Activated T-cell treated with anti-CD3 and anti-CD28 coated beads, Interleukin-2, amount 50 U/mL, for 72 hours (primary cell): ENCODE data around the gene TRIM14. TPM values are rescaled to one million over a fixed set of nuclear protein-coding genes. Genes with fewer than 3 reads are reported as not detected.
"Not testable (repeated sequence)": the region's sequence is repeated elsewhere in the genome, so short reads cannot be mapped to it uniquely, and the experiment has no call there.

Experiments used
- ATAC-seq, 2 donors: fragments of 150-1000 bp; cut with Tn5 transposase; replicated peaks in 1 of 2; 2 replicates each; pipeline ENCODE4 v1.10.0; 2021; ENCODE audit warnings: moderate library complexity in 2 of 2, mild to moderate bottlenecking in 1 of 2
- DNase-seq, 2 donors: peaks; one replicate each; pipeline ENCODE4 v3.0.0; 2021 to 2022; ENCODE audit warnings: mixed read lengths in 1 of 2
- H3K27ac Mint-ChIP-seq: one replicate; pipeline ENCODE4 v1.8.0; 2022; ENCODE audit warnings: mild to moderate bottlenecking, moderate library complexity, mixed read lengths
- H3K27me3 Mint-ChIP-seq: one replicate; pipeline ENCODE4 v1.8.0; 2022; ENCODE audit warnings: low read depth, mixed read lengths
- H3K36me3 Mint-ChIP-seq, 2 donors: one replicate each; pipeline ENCODE4 v1.8.0; 2022; ENCODE audit warnings: mixed read lengths in 2 of 2, mild to moderate bottlenecking in 1 of 2; ENCODE audit not compliant: insufficient read depth in 2 of 2
- H3K4me1 Mint-ChIP-seq: one replicate; pipeline ENCODE4 v1.8.0; 2022; ENCODE audit warnings: low read depth, mixed read lengths
- H3K4me3 Mint-ChIP-seq, 2 donors: one replicate each; pipeline ENCODE4 v1.8.0; 2022; ENCODE audit warnings: mild to moderate bottlenecking in 2 of 2, mixed read lengths in 2 of 2, moderate library complexity in 2 of 2
- H3K9me3 Mint-ChIP-seq, 2 donors: one replicate each; pipeline ENCODE4 v1.8.0; 2022; ENCODE audit warnings: mixed read lengths in 2 of 2
- total RNA-seq, 2 donors: library from RNA; stranded (reverse); gene quantifications; one replicate each; pipeline ENCODE4 v1.2.3, GENCODE V29; 2022

The TRIM14 gene
- total RNA-seq, 2 donors from 2014 or later: 41.6 to 41.7 TPM

- Mint-ChIP-seq H3K36me3 (peaks cover 4% of the 10 kb centered on the region in 2 donors), H3K4me3 (peak overlapping the region; percentile 83 to 91), H3K27ac (peak overlapping the region; percentile 78), H3K27me3 (no peaks in the 10 kb centered on the region), H3K4me1 (peaks cover 59% of the 10 kb centered on the region), H3K9me3 (no peaks in the 10 kb centered on the region)
- ATAC-seq (peak; percentile 75 to 81), DNase-seq (peak; percentile 57 to 58)
These were observed 910 bp downstream of the TRIM14 start for GRCh38 chr9:98117984-98118639.

DNA sequence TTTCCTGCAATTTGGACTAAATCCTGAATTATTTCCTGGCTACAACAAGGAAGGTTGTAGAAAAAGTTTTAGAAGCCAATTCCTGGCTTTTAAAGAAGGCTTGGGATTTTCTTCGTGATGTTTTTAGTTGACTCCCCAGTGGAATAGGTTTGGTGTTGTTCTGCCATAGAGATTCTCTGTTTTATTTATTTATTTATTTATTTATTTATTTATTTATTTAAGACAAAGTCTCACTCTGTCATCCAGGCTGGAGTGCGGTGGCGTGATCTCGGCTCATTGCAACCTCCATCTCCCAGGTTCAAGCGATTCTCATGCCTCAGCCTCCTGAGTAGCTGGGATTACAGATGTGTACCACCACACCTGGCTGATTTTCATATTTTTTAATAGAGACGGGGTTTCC, 1.9 kb downstream of the TRIM14 start:
- H3K36me3 Mint-ChIP-seq, DNase-seq, H3K27me3 Mint-ChIP-seq, H3K9me3 Mint-ChIP-seq, ATAC-seq: not testable (repeated sequence)
- H3K27ac Mint-ChIP-seq: peak overlapping the region; percentile 78
- peaks cover 57% of the 10 kb centered on the region for H3K4me1 Mint-ChIP-seq
- H3K4me3 Mint-ChIP-seq: peak overlapping the region; percentile 83 to 91

GRCh38 chr9:98109052-98109451, 10.0 kb downstream of the TRIM14 start:
- Mint-ChIP-seq H3K36me3 (peaks cover 11 to 30% of the 10 kb centered on the region in 2 donors), H3K27ac (peak overlapping the region; percentile 56), H3K27me3 (no peaks in the 10 kb centered on the region), H3K9me3 (no peaks in the 10 kb centered on the region), H3K4me3 (peak overlapping the region; percentile 63 to 78), H3K4me1 (peaks cover 75% of the 10 kb centered on the region)
- ATAC-seq: peak in 1 of 2 donors; percentile 48
- DNase-seq: peak in 1 of 2 donors; percentile 17

DNA sequence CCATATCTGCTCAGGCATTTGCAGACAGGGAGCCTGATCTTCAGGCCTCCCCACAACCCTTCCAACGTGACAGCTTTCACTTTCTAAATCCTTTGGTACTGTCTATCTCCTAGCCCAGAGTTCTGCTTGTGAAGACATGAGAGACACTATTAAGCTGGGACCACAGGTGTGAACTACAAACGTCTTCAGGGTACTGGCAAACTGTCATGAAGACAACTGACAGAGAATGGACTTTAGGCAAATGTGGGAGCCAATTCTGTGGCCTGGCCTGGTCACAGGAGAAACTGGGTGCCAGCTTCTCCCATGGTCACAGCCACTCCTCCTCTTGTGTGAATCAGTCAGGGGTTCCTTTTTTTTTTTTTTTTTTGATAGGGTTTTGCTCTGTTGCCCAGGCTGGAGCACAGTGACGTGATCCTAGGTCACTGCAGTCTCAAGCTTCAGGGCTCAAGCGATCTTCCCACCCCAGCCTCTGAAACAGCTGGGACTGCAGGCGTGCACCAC, 10.4 kb downstream of the TRIM14 start:
- ATAC-seq: peak; percentile 84 to 91
- Mint-ChIP-seq H3K36me3 (peaks cover 11 to 30% of the 10 kb centered on the region in 2 donors), H3K27ac (peak overlapping the region; percentile 56), H3K27me3 (no peaks in the 10 kb centered on the region), H3K4me3 (peak overlapping the region; percentile 63 to 78), H3K9me3 (no peaks in the 10 kb centered on the region), H3K4me1 (peaks cover 77% of the 10 kb centered on the region)
- DNase-seq: peak; percentile 33 to 40

GRCh38 chr9:98107926-98108325, 11.1 kb downstream of the TRIM14 start:
- DNase-seq: no peak
- no peaks in the 10 kb centered on the region for H3K27me3 Mint-ChIP-seq
- peak overlapping the region; percentile 63 to 78 for H3K4me3 Mint-ChIP-seq
- peaks cover 11 to 30% of the 10 kb centered on the region in 2 donors for H3K36me3 Mint-ChIP-seq
- ATAC-seq: peak; percentile 23 to 24
- peak overlapping the region; percentile 56 for H3K27ac Mint-ChIP-seq
- peaks cover 79% of the 10 kb centered on the region for H3K4me1 Mint-ChIP-seq
- no peaks in the 10 kb centered on the region for H3K9me3 Mint-ChIP-seq

GRCh38 chr9:98105006-98105405, 14.0 kb downstream of the TRIM14 start:
- ATAC-seq (no peak), DNase-seq (no peak)
- Mint-ChIP-seq H3K9me3 (no peaks in the 10 kb centered on the region), H3K27ac (peak overlapping the region; percentile 81), H3K4me3 (no peak overlapping the region), H3K27me3 (no peaks in the 10 kb centered on the region), H3K4me1 (peaks cover 95% of the 10 kb centered on the region), H3K36me3 (peaks cover 11 to 31% of the 10 kb centered on the region in 2 donors)

DNA sequence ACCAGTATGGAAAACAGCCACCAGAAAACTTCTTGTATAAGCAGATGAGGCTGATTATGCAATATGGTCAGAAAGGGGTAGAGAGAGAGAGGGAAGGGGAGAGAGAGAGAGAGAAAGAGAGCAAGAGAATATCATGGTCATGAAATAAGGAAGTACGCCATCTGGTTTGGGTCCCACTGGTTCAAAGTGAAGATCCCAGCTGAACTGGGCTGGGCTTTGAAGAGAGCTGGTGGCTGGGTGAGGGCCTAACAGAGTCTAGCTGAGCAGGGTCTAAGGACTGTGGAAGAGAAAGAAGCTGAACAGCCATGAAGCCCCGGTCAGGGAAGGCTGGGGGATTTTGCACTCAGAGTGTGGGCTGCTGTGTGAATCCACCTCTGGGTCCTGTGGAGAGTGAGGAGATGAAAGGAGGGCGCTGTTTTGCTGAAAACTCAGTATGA, 14.6 kb downstream of the TRIM14 start:
- Mint-ChIP-seq H3K27me3 (no peaks in the 10 kb centered on the region), H3K4me3 (peak overlapping the region; percentile 44 to 66), H3K36me3 (peaks cover 11 to 31% of the 10 kb centered on the region in 2 donors), H3K9me3 (no peaks in the 10 kb centered on the region), H3K4me1 (peaks cover 95% of the 10 kb centered on the region), H3K27ac (peak overlapping the region; percentile 88)
- no peak for ATAC-seq
- no peak for DNase-seq

- H3K4me1 Mint-ChIP-seq: peaks cover 96% of the 10 kb centered on the region
- no peaks in the 10 kb centered on the region for H3K27me3 Mint-ChIP-seq
- H3K27ac Mint-ChIP-seq: peak overlapping the region; percentile 99
- peak overlapping the region; percentile 76 to 93 for H3K4me3 Mint-ChIP-seq
- peak; percentile 96 for ATAC-seq
- no peaks in the 10 kb centered on the region for H3K9me3 Mint-ChIP-seq
- DNase-seq: peak; percentile 74 to 84
- peaks cover 7 to 33% of the 10 kb centered on the region in 2 donors for H3K36me3 Mint-ChIP-seq
These were observed 17.2 kb downstream of the TRIM14 start for GRCh38 chr9:98101868-98102273.

DNA sequence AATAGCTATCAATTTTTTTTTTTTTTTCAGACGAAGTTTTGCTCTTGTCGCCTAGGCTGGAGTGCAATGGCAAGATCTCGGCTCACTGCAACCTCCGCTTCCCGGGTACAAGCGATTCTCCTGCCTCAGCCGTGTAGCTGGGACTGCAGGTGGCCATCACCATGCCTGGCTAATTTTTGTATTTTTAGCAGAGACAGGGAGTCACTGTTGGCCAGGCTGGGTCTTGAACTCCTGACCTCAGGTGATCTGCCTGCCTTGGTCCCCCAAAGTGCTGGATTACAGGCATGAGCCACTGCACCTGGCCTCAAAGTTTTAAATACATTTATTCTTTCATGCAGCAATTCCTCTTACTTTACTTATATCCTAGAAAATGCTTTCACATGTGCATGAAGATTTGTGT, 17.6 kb downstream of the TRIM14 start:
- Mint-ChIP-seq H3K4me1 (peaks cover 96% of the 10 kb centered on the region), H3K27me3 (no peaks in the 10 kb centered on the region)

DNA sequence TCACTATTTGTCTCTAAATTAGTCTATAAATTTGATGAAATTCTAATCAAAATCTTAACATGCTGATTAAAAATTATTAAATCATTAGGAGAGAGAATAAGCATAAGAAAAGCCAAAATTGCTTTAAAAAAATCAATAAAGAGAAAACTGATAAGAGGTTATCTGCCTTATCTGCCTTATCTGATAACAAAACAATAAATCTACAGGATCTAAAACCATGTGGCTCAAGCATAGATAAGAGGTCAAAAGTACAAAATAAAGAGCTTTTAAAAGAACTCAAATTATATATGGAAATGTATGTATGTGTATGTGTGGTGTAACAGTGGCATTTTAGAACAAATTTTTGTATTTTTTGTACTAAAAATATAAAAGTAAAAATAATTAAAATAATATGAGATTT, 18.6 kb downstream of the TRIM14 start:
- H3K27me3 Mint-ChIP-seq: no peaks in the 10 kb centered on the region
- DNase-seq (no peak), ATAC-seq (no peak)
- peak overlapping the region; percentile 98 for H3K27ac Mint-ChIP-seq
- peaks cover 5 to 30% of the 10 kb centered on the region in 2 donors for H3K36me3 Mint-ChIP-seq
- no peaks in the 10 kb centered on the region for H3K9me3 Mint-ChIP-seq
- peaks cover 89% of the 10 kb centered on the region for H3K4me1 Mint-ChIP-seq
- peak overlapping the region; percentile 66 to 93 for H3K4me3 Mint-ChIP-seq

More for the DNA sequence above, 17.6 kb downstream of the TRIM14 start:
- Mint-ChIP-seq H3K36me3 (peaks cover 5 to 34% of the 10 kb centered on the region in 2 donors), H3K9me3 (no peaks in the 10 kb centered on the region), H3K27ac (peak overlapping the region; percentile 99), H3K4me3 (peak overlapping the region; percentile 76 to 93)
- ATAC-seq (peak in 1 of 2 donors; percentile 2), DNase-seq (no peak)

- peaks cover 5 to 29% of the 10 kb centered on the region in 2 donors for H3K36me3 Mint-ChIP-seq
- peak overlapping the region; percentile 66 to 93 for H3K4me3 Mint-ChIP-seq
- no peak for ATAC-seq
- peak overlapping the region; percentile 98 for H3K27ac Mint-ChIP-seq
- no peaks in the 10 kb centered on the region for H3K27me3 Mint-ChIP-seq
- peaks cover 85% of the 10 kb centered on the region for H3K4me1 Mint-ChIP-seq
- peak in 1 of 2 donors; percentile 22 for DNase-seq
- H3K9me3 Mint-ChIP-seq: no peaks in the 10 kb centered on the region
These were observed 19.1 kb downstream of the TRIM14 start for GRCh38 chr9:98099898-98100297.

GRCh38 chr9:98099346-98099745, 19.7 kb downstream of the TRIM14 start:
- Mint-ChIP-seq H3K36me3 (peaks cover 4 to 28% of the 10 kb centered on the region in 2 donors), H3K9me3 (no peaks in the 10 kb centered on the region), H3K4me3 (peak overlapping the region in 1 of 2 donors; percentile 93), H3K27ac (peak overlapping the region; percentile 98), H3K4me1 (peaks cover 85% of the 10 kb centered on the region), H3K27me3 (no peaks in the 10 kb centered on the region)
- no peak for DNase-seq
- no peak for ATAC-seq

GRCh38 chr9:98097836-98098235, 21.2 kb downstream of the TRIM14 start:
- Mint-ChIP-seq H3K27ac (peak overlapping the region; percentile 86), H3K36me3 (peaks cover 3 to 30% of the 10 kb centered on the region in 2 donors), H3K4me1 (peaks cover 80% of the 10 kb centered on the region), H3K27me3 (no peaks in the 10 kb centered on the region), H3K9me3 (no peaks in the 10 kb centered on the region), H3K4me3 (peak overlapping the region; percentile 28 to 51)
- DNase-seq: peak; percentile 66 to 71
- ATAC-seq: peak; percentile 54 to 62
